ENCODE data around the gene ALOX15.

Gene ALOX15

DNA sequence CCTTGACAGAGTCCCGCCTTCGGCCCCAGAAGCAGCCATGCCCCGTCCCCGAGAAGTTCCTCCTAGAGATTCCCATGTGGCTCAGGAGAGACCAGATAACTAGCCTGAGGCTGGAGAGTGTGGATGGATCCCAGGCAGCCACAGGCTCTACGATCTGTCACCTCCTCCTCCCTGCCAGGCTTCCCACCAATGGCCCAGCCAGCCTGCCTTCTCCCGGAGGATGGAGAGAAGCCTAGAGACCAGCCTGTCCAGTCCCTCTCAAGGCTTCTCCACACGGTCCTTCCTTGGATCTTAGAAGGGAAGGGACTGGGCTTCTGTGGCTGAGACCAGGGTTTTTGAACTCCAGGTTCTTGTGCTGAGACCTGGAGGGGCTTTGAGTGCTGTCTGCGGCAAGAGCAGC, 58.8 kb downstream of the ALOX15 start:
- intact Hi-C loops (cut with DNase I; ENCODE audit: low total_unique reads), result no loop called here
- no peak for DNase-seq
- no peak overlapping the region for H3K4me3 ChIP-seq
- no peak overlapping the region for H3K27ac ChIP-seq
- H3K36me3 ChIP-seq, result no peaks in the 10 kb centered on the region
- H3K27me3 ChIP-seq, result peaks cover 0 to 61% of the 10 kb centered on the region in 2 donors
- H3K4me1 ChIP-seq, result peaks cover 0 to 16% (median 14%) of the 10 kb centered on the region in 4 donors
- no peak for TF ChIP-seq CTCF (IDR thresholded peaks at IDR 0.05)
- no peaks in the 10 kb centered on the region for H3K9me3 ChIP-seq

DNA sequence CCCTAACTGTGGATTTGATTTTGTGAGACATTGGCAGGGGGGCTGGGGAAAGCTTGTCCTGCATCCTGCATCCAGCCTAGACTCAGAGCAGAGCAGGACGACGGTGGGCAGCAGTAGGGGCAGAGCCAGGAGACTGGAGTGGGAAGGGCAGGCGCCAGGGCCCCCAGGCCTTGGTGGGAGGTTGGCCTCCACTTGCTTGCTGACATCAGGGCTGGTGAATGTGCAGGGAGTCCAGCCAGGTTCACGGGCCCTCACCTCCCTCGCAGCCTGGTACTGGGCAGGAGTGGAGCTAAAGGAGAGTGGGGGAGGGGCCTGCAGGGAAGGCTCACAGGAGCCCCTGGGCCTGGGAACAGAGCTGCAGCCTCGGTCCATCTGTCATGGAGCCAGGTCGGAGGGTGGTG, 59.4 kb downstream of the ALOX15 start:
- TF ChIP-seq CTCF (IDR thresholded peaks at IDR 0.05), result no peak
- Histone ChIP-seq H3K9me3 (no peaks in the 10 kb centered on the region), H3K27ac (no peak overlapping the region), H3K36me3 (no peaks in the 10 kb centered on the region), H3K27me3 (peaks cover 0 to 66% of the 10 kb centered on the region in 2 donors), H3K4me1 (peaks cover 0 to 16% (median 14%) of the 10 kb centered on the region in 4 donors), H3K4me3 (no peak overlapping the region)
- intact Hi-C loops (cut with DNase I; ENCODE audit: low total_unique reads), result no loop called here
- no peak for DNase-seq

Measured in tibial artery (tissue), 4 donors.